Activated CD8-positive, alpha-beta memory T cell treated with anti-CD3 and anti-CD28 coated beads, Interleukin-2, amount 50 U/mL, for 1 hour (primary cell): ENCODE data around the gene EXOC3L1.

Source experiments
- DNase-seq: peaks from one replicate; pipeline ENCODE4 v3.0.0-alpha.2; 2020; ENCODE audit errors: extremely low read depth

EXOC3L1 gene

GRCh38 chr16:67182288-67182687 is 7.6 kb downstream of the EXOC3L1 start:
- no peak for DNase-seq

- no peak for DNase-seq
These were observed 8.6 kb downstream of the EXOC3L1 start for GRCh38 chr16:67181346-67181745.

DNA sequence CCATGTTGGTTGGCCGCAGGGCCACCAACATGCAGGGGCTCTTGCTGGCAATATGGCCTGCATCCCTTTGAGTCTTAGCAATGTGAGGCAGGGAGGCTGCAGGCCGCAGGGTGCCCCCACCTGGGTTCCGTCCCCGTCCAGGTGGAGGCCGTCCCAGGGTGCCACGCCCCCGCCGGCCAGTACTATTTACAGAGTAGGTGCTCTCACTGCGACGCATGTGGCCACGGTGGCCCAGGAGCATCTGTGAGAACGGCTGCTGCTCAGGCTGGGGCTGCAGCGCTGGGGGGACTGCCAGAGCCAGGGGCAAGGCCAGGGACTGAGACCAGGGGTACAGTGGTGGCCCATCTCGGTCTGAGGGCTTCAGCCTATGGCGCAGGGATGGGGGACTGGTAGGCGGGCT is 9.8 kb downstream of the EXOC3L1 start:
- DNase-seq, result no peak

DNA sequence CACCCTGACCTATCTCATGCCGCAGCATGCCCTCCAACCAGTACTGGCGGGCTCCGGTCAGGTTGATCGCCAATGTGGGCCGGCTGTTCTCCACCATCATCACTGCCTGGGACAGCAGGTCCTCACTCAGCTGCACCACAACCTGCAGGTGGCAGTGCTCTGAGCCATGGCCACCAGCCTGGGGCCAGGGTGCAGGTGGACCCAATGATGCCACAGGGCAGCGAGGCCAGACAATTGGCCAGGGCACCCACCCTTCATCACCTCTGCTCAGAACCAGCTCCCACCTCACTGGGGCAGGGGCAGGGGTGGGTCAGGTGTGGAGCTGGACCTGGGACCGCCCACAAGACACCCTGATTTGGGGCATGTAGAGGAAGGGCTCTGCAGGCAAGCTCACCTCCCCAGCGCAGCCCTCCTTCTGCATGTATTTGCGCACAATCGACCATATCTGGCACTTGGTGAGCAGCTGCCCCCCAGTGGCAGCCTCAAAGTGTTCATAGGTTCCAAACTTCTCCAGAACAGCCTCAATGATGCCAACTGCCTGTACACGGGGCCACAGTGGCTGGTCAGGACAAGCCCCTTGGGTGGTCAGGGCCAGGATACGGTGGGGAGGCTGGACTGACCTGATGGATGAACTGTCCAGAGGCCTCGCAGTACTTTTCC is 10.4 kb downstream of the EXOC3L1 start:
- DNase-seq, result no peak

- no peak for DNase-seq
These were observed 11.9 kb downstream of the EXOC3L1 start for GRCh38 chr16:67177743-67178699.

DNA sequence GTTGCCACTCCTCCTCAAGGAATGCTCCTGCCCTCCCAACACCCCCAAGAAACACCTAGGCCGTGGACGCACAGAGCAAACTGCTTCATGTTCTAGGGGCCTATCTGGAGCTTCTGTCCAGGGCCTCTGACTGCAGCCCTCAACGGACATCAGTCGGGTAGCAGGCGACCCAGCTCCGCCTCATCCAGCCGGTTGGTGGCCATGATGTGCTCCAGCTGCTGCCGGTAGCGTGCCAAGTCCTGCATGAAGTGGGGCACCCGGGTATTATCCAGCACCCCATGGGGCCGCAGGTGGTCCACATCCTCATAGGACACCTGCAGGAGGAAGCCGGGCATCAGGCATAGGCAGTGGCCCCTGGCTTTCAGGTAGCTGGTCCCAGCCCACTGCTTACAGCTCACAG is 13.3 kb downstream of the EXOC3L1 start:
- DNase-seq, result no peak

DNA sequence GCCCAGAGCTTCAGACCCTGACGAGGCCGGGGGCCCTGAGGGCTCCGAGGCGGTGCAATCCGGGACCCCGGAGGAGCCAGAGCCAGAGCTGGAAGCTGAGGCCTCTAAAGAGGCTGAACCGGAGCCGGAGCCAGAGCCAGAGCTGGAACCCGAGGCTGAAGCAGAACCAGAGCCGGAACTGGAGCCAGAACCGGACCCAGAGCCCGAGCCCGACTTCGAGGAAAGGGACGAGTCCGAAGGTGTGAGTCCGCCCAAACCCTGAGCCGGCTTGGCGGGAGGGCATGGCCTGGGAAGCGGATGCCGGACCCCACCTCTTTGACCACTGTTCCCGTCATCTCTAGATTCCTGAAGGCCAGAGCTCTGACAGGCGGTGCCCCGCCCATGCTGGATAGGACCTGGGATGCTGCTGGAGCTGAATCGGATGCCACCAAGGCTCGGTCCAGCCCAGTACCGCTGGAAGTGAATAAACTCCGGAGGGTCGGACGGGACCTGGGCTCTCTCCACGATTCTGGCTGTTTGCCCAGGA is 15.2 kb downstream of the EXOC3L1 start:
- DNase-seq, result no peak

DNA sequence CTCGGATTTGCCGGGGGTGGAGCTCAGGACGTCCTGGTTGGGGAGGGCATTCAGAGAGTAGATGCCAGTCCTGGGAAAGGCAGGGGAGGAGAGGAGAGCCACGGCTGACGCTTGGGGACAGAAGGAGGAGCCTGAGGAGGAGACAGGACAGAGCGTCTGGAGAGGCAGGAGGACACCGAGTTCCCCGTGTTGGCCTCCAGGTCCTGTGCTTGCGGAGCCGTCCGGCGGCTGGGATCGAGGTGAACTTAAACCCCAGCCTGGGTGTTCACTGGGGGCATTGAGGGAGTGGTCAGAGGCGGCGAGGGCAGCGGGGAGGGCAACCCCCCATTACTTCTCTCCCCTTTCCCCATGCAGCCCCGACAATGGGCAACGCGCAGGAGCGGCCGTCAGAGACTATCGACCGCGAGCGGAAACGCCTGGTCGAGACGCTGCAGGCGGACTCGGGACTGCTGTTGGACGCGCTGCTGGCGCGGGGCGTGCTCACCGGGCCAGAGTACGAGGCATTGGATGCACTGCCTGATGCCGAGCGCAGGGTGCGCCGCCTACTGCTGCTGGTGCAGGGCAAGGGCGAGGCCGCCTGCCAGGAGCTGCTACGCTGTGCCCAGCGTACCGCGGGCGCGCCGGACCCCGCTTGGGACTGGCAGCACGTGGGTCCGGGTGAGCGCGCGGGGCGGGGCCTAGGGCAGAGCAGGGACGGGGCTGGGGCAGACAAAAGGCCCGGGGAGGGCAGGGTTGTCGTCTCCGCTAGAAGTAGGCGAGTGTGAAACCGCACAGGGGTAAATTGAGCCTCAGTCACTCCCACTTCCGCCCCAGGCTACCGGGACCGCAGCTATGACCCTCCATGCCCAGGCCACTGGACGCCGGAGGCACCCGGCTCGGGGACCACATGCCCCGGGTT is 15.9 kb downstream of the EXOC3L1 start:
- no peak for DNase-seq

DNA sequence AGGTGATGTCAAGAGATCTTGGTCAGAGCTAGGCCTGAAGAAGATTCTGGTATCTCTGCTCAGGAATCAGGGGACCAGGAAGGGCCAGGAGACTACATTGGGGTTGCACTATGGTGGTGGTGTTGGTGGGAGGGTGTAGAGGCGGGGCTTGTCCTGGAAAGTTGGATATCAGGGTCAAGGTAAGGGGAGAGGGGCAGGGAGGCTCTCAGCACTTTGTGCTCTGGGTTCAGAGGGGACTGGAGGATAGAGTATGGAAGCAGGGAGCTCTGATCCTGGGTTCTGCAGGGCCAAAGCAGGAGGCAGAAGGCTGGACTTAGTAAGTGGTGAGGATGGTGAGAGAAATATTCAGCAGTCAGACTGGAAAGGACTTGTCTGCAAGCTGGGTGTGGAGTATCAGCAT is 16.6 kb downstream of the EXOC3L1 start:
- DNase-seq, result no peak

DNA sequence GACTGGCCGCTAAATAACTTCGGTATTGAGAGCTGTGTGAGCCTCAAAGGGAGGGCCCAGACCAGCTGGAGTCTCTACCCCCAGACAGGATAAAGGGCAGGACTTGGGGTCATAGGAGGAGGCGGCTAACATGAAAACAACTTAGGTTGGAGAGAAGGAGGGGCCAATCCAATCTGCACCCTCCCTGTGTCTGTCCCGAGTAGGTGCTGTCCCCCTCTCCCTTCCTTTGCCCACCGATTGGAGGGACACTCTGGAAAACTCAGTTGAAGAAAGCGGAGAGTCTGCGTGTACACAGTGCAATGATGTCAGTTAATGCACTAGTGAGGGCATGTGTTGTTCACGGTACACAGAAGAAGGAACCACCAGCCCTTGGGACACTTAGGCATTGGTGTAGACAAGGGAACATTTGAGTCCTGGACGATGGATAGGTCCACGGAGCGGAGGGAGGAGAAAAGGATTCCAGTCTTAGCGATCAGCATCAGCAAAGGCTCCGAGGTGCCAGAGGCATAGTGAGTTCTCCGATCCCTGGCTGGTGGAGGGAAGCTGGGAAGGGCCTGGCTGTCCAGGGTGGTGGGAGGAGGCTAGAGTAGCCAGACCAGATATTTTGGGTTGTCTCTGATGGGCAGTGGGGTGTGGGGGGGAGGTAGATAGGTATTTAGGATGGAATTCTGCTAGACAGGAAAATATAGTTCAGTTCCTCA is 18.8 kb downstream of the EXOC3L1 start:
- DNase-seq, result no peak

- no peak for DNase-seq
These were observed 19.6 kb downstream of the EXOC3L1 start, which contains the start of gene NOL3 for GRCh38 chr16:67170168-67170948. NOL3 (plus strand) TSS chr16:67170538.

DNA sequence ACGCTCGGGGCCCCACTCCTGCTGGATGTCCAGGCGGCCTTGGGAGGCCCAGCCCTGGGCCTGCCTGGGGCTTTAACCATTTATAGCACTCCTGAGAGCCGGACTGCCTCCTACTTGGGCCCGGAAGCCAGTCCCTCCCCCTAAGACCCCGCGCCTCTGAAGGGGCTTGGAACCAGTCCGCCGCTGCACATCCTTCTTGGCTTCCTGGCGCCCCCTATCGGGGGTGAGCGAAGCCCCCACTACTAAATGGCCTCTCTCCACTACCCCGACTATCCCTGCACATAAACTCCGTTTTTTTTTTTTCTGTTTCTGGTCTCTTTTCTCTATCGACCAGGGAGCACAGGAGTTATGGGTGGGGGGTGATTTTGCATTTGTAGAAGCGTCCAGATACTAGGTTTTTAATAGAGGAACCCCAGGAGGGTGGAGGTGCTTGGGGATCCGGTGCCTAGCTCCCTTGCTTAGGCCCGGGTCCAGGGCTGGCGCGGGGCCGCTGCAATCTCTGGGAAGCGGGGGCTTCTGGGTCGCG is 20.2 kb downstream of the EXOC3L1 start:
- no peak for DNase-seq

DNA sequence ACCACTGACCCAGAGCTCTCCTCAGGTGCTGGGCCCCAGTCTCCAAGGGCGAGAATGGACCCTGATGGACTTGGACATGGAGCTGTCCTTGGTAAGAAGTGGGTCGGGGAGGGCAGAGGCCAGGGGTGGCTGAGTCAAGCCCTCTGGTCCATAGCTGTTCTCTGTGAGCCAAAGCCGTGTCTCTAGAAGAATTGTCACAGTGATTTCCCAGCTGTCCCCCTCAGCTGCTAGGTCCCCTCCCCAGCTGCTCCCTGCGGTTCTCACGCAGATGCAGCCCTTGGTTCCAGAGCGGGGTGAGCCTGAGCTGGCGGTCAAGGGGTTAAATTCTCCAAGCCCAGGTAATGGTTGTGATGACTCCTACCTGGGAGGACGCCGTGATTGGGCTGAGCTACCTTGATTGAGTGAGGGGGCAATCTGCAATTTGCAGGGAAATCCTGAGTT is 20.9 kb downstream of the EXOC3L1 start:
- no peak for DNase-seq

DNA sequence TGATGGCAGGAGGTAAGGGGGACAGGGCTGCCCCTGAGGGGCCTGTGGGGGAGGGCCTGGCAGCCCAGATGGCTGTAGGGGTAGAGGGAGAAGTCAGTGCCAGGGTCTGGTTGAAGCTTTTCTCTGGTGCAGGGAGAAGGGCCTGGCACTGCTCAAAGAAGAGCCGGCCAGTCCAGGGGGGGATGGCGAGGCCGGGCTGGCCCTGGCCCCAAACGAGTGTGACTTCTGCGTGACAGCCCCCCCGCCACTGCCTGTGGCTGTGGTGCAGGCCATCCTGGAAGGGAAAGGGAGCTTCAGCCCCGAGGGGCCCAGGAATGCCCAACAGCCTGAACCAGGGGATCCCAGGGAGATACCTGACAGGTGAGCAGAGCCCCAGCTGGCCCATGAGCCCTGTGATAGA is 22.3 kb downstream of the EXOC3L1 start:
- DNase-seq, result no peak

- DNase-seq, result no peak
These were observed 23.3 kb downstream of the EXOC3L1 start for GRCh38 chr16:67166598-67167168.

- no peak for DNase-seq
These were observed 23.8 kb downstream of the EXOC3L1 start for GRCh38 chr16:67166110-67166547.

DNA sequence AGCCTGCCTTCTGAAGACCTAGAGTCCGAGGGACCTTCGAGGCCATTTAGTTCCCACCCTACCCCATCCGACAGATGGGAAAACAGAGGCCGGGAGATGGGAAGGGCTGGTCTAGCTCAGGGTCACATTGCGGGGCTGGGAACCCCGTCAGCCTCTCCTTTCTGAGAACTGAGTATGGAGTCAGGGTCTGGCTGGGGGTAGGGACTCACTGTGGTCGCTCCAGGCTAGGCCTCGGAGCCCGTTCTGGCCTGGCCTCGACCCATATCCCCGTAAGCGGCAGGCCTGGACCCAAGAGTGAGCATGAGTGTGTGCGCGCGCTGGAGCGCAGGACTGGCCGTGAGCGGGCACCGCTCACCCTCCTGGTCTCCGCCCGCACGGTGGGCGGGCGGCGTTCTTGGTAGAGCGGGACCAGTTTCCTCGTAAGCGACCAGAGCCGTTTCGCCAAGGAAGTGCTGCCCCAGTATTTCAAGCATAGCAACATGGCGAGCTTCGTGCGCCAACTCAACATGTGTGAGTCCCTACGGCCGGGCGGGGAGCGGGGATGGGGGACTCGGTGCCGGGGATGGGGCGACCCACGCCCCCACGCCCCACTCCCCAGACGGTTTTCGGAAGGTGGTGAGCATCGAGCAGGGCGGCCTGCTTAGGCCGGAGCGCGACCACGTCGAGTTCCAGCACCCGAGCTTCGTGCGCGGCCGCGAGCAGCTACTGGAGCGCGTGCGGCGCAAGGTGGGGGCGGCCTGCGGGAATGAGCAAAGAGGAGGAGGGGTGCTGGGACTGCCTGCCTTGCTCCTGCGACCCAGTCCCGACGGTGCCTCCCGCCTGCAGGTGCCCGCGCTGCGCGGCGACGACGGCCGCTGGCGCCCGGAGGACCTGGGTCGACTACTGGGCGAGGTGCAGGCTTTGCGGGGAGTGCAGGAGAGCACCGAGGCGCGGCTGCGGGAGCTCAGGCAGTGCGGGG is 24.5 kb downstream of the EXOC3L1 start:
- no peak for DNase-seq

GRCh38 chr16:67164599-67165061 is 25.3 kb downstream of the EXOC3L1 start, which contains the start of gene HSF4:
HSF4 (plus strand) TSS chr16:67164745; CDS start chr16:67164812, 67 bp downstream.
- DNase-seq, result no peak
